GM21447 (cell line): ENCODE results near the gene HSF4.
A peak's percentile ranks its signal among the peaks of the same experiment; 100 is the strongest.

ENCODE experiments used
- ATAC-seq: cut with Tn5 transposase; IDR thresholded peaks from one replicate; pipeline ENCODE4 v1.9.1; 2021; ENCODE audit not compliant: unreplicated experiment

HSF4 gene

DNA sequence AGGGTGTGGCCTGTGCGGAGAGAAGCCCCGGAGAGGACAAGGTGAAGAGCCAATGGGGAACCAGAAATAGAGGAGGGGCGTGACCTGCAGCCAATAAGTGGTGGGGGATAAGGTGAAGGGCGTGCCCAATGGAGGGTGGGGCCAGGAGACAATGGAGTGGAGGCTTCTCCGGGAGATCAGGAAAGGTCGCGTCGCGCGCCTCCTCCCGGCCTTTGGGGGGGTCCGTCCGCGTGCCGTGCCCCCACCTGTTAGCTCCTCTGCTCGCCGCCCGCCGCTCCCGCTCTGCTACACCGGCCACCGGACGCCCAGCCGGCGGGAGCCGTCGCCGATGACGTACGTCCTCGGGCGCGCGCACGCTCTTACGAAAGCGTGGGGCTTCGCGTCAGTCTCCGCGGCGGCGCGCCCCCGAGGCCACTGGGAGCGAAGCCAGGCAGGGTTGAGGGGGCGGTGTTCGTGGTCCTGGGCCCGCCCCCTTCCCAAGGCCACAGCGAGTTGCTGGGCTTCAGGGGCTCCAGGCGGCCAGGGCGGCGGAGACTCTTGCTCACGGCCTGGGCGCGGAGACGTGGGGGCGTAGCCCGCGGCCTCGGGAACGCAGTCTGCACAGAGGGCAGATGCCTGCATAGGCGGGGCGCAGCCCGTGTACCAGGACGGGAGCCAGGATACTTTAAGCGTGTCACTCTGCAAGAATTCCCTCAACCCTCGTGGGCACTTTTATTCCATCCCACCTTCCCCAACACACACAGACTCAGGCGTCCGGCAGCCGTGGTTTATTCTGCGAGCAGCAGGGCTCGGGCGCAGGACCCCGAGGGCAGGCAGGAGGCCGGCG lies 19.3 kb downstream of the HSF4 start, which contains the start of gene MATCAP1:
MATCAP1 (minus strand) TSS at position 337 of the 826 bp plus-strand sequence. CDS start 3,353 bp downstream, outside the sequence.
- peak; percentile 97 for ATAC-seq

DNA sequence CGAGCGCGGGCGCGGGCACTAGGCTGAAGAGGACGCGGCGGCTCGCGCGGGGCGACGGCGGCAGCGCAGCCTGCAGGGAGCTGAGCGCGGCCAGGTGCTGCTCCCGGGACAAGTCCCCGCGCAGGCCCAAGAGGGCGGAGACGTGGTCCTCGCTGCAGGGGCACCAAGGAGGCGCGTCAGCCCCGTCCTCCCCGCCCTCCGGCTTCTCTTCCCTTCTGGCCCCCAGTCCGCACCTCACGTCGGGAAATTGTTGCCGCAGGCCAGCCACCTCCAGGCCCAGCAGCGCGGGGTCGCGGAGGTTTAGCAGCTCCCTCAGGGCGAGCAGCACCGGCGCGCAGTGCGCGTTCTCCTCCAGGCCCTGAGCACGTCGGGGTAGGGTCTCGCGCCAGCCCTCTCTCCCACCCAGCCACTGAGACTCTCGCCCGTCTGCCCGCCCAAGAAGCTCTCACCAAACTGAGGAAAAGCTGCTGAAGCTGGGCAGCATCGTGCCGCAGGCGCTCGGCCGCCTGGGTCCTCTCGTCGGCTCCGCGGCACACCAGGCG lies 20.0 kb downstream of the HSF4 start:
- ATAC-seq = no peak

DNA sequence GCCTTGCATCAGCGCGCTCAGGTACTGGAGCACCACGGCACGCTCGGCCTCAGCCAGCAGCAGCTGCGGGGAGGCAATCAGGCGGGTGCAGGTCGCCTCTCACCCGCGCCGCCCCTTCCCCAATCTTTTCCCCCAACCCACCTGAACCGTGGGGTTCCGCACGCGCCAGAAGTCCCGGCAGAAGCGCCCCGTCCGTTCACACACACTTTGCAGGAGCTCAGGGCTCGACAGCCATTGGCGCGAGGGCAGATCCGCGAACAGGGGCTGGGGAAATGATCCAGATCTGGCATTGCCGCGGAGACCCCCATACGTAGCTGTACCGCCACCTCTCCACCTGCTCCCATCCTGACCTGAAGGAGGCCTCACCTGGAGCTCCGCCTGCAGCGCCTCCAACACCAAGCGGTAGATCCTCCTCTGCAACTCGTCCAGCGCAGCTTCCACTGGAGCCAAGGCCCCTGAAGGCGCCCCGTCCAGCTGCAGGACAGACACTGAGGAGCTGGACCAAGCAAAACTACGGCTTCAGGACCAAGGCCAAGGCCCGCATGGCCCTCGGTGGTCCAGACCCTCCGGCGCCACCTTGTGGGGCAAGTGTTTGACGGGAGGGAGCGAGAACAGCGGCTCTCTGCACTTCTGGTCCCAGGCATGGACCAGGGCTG lies 20.6 kb downstream of the HSF4 start:
- ATAC-seq = no peak

DNA sequence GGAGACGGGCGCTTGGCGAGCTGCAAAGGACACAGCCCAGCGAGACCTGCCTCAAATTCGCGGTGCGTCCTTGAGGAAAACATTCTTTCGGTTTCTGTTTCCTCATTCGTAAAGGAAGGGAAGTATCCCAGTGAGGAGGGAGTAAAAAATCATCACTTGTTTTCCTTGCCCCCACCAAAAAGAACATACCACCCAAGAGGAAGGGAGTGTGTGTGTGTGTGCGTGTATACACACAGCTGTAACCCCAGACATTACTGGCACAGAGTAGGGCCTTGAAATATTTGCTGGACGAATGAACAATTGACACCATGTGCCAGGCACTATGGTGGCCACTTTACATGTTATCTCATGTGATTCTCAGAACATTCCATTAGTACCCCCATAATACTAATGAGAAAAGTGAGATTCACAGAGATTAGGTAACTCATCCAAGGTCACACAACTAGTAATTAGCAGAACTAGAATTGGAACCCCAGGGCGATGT lies 21.1 kb downstream of the HSF4 start:
- ATAC-seq = no peak

DNA sequence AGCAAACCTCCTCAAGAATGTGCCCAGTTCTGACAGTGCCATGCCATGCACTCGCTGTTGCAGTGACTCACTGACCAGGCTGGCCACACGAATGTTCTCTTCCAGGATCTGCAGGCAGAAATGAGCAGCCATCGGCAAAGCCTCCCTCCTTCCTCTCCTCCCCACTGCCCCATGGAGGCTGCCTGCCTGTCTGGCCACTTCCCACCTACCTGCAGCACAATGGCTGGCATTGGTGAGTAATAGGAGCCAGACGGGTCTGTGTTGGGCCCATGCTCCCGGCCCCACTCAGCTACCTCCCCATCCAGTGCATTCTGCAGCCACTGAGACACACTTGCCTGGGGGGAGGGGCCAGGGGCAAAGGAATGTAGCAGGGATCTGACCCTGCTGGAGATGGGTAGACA lies 22.0 kb downstream of the HSF4 start:
- no peak for ATAC-seq

DNA sequence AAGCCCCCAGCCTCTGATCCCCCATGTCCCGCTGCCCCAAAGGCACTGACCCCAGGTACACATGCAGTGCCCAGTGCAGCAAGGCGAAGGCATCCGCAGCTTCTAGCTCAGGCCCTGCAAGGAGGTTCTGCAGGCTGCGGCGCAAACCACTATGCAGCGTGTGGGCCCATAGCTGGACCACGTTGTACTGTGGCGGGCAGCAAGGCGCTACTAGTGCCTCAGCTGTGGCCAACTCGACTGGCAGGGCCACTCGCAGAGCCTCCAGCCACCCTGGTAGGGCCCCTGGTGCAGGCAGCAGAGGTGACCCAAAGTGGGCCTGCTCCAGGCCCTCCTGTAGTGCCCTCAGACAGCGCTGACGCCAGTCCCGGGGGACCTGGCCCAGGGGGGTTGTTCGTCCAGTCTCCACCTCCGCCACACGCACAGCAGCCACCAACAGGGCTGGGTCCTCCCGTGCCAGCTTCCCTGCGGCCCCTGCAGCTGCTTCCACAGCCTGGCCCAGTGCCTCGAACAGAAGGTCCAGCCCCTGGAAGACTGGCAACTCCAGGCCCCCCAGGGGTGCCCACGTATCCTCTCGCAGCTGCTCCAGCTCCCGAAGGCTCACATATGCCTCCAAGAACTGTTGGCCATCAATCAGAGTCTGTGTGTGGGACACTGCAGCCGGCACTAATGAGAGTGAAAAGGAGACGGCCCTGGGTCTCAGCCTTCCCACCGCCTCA lies 22.8 kb downstream of the HSF4 start:
- no peak for ATAC-seq

DNA sequence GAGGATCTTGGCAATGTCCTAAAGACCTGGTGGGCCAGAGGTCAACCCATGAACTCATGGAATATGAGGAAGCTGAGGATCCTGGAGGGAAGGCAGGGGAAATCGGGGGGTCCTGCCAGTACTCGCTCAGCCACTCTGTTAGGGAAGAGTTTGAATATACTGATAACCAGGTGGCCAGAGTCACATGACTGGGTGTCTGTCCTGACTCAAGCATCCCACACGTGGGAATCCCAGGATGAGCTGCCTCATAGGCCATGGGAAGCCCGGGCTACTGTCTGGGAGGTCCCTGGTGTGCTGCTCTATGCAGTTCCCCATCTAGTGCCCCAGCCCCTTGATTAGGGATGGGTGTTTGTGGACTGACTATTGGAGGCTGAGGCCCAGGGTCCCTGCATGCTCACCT lies 23.8 kb downstream of the HSF4 start:
- ATAC-seq = no peak

DNA sequence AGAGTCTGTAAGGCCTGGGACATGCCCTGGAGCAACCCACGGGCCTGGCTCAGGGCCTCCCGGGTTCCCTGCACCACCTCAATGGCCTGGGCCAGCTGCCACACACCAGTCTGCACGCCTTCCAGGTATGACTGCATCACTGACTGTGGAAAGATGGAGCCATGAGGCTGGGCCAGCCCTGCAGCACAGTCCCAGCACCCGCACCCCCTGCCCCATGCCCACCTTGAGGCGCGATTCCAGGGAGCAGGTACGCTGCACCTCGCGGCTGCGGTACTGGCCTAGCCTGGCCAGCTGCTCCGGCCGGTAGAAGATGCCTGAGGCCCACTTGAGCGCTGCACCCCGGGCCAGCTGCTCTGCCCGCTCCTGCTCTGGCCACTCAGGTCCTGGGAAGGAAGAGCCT lies 24.3 kb downstream of the HSF4 start:
- no peak for ATAC-seq

DNA sequence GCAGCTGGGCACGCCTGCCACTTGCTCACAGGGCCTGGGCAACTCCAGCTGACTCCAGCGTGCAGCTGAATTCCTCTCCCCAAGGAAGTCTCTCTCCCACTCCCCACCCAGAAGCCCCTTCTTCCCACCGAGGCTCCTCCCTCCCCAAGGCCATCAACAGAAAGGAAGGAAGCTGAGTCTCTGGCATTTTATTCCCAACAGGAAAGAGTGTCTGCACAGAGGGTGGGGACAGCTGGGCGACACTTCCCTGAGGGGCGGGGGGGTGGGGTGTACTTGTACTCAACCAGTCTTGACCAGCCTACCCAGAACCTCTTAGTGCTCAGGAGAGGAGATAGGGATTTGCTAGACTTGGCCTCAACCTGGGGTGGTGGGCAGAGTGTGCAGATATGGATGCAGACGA lies 25.5 kb downstream of the HSF4 start, which contains the start of gene EXOC3L1:
EXOC3L1 (minus strand) TSS at position 96 of the 400 bp plus-strand sequence. CDS start 460 bp downstream, outside the sequence.
- no peak for ATAC-seq

DNA sequence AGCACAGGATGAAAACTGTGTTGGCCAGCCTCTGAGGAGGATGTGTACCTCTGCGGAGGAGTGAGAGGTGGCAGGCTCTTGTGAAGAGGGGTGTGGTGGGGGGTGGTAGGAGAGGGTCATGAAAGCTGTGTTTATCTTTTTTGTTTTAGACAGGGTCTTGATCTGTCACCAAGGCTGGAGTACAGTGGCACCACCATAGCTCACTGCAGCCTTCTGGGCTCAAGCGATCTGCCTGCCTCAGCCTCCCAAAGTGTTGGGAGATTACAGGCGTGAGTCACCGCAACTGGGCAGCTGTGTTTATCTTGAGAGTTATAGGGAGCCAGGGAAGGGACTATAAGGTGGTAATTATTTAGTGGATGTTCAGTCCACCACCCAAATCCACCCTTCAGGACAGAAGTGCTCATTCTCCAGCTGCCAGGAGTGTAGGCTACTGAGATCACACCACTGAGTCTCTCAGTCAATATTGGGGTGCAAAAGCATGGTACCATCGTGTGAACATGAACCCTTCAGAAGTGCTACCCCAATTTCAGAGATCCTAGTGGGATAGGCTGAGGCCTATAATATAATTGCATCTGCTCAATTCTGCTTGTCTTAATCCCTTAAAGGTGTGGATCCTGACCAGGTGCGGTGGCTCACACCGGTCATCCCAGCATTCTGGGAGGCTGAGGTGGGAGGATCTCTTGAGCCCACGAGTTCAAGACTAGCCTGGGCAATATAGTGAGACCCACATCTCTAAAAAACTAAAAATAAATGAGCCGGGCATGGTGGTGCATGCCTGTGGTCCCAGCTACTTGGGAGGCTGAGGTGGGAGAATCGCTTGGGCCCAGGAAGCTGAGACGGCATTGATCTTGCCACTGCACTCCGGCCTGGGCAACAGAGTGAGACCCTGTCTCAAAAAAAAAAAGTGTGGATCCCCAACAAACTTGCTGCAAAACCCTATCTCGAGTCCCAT lies 26.2 kb downstream of the HSF4 start:
- ATAC-seq = no peak

DNA sequence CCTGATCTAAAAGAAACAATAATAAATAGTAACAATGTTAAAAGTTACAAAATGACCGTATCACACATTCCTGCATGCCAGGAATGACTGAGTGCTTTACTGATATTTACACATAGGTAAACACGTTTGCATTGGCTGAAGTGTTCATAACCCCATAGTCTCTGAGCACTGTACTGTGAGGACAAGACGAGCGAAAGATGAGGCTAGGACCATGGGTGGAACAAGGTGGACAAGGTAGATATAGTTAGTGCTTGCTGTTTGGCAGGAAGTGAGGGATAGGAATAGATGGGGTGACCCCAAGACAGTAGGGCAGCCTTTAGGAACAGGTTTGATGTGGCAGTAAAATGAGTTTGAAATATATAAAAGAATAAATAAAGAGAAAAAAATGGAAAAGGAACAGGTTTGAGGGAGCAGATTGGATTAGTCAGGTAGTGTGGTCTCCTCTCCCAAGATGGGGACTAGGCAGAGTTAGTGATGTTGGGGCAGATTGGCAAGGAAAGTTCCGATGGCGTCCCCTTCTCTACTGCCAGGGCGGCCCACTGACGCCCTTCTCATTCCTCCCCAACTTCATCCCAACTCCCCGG lies 27.0 kb downstream of the HSF4 start:
- ATAC-seq = no peak

DNA sequence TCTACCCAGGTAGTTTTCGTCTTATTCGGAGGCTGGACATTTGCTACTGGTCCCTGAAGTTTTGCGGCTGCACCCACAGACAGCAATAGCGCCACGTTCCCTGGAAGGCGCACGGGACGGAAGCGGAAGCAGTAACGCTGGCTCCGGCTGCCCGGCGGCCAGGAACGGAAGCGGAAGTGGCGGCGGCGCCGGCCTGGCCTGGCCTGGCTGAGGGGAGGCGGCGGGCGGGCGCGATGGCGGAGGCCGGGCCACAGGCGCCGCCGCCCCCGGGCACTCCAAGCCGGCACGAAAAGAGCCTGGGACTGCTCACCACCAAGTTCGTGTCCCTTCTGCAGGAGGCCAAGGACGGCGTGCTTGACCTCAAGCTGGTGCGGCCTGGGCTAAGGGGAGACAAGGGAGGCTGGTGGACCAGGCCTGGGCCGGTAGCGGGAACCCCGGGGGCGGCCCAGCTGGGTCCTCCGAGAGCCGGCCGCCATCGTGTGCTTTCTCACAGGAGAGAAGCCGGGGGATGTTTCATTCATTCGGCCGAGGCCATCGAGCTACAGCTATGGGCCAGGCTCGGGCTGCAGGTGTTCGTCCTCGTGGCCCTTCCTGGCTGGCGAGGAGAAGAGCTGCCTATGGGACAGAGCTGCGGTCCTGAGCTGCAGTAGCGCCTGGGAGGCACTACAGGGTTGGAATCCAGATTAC lies 27.6 kb downstream of the HSF4 start, which contains the start of gene E2F4:
E2F4 (plus strand) TSS at position 161 of the 687 bp plus-strand sequence; CDS start at position 234, 73 bp downstream.
- ATAC-seq = peak; percentile 85

DNA sequence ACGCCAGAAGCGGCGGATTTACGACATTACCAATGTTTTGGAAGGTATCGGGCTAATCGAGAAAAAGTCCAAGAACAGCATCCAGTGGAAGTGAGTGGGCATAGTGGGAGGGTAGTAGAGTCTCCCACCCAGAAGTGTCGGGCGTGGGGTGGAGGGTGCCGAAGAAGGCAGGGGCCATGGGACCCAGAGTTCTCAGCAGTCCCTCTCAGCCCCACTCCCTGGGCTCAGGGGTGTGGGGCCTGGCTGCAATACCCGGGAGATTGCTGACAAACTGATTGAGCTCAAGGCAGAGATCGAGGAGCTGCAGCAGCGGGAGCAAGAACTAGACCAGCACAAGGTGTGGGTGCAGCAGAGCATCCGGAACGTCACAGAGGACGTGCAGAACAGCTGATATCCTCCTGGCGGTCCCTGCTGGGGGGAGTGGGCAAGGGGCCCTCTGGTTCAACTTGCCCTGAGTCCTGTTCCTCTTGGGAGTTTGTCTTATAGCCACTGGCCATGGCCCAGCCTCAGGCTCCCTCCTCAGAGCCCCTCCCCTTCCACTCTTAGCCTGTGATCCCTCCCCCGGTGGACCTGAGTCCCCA lies 28.3 kb downstream of the HSF4 start:
- no peak for ATAC-seq

DNA sequence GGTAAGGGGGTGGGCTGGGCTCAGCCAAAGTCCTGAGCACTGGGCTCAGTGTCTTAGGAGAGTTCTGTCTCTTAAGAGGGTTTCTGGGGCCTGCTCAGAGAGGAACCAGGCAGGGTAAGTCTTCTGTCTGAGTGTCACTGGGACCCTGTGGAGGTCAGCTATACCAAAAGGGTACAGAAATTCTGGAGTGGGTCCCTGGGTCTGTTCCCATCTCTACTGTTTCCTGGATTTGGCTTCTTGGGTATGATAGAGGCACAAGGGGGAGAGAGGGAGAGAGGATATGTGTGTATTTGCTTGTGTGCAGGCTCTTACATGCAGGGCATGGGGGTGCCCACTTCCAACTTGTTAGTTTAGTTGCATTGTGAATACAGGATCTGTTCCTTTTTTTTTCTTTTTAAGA lies 29.0 kb downstream of the HSF4 start:
- no peak for ATAC-seq

DNA sequence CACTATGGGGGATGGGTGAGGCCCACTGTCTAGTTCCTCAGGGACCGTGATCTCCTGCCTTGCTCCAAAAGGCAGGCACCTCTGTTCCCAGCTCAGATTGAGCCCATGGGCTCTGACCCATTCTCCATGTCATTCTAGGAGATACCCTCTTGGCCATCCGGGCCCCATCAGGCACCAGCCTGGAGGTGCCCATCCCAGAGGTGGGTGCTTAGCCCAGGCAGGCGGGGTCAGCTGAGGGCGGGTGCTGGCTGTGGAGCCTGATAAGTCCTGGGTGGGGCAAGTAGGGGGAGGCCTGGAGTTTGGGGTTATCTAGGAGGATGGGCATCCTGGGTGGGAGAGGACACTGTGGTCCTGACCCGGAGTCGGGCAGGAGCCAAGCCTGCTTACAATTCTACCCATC lies 29.7 kb downstream of the HSF4 start:
- no peak for ATAC-seq

DNA sequence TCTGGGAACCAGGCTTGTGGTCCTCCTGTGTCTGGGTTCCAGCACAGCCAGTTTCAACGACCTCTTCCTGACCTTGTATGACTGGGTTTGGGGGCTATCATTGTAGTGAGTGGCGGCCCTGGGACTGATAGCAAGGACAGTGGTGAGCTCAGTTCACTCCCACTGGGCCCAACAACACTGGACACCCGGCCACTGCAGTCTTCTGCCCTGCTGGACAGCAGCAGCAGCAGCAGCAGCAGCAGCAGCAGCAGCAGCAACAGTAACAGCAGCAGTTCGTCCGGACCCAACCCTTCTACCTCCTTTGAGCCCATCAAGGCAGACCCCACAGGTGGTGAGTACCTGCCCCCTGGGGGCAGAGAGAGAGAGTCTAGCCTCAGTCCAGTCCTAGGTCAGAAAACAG lies 31.1 kb downstream of the HSF4 start:
- ATAC-seq = no peak

DNA sequence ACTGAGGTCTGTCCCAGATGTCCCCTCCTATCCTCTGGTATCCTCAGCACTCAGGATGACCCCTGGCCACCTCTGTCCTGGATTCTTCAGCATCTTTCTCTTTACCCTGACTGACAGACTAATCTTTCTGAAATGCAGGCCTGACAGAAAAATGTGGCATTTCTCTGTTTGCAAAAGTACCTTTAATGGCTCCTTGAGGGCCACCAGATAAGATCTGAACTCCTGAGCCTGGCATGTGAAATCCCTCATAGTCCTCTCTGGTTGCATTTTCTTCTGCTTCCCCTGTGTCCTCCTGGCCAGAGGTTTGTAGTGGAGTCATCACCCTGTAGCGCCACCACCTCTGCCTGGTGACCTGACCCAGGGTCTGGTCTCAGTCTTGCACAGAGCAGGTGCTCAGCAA lies 32.3 kb downstream of the HSF4 start:
- no peak for ATAC-seq

DNA sequence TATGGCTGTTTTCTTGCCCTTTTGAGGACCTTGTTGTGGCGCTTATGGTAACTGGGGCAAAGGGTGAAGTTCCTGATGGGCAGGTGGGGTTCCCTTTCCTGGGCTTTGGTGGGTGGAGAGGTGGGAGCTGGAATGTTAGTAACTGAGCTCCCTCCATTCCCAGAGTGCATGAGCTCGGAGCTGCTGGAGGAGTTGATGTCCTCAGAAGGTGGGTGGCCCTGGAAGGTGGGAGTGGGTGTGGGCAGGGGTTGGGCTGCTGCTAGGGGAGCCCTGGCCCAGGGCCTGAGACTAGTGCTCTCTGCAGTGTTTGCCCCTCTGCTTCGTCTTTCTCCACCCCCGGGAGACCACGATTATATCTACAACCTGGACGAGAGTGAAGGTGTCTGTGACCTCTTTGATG lies 33.2 kb downstream of the HSF4 start:
- ATAC-seq = no peak
